ENCODE results near the gene NABP2. TPM values are rescaled to one million over a fixed set of nuclear protein-coding genes. Genes with fewer than 3 reads are reported as not detected.
"Not testable (repeated sequence)": the region's sequence is repeated elsewhere in the genome, so short reads cannot be mapped to it uniquely, and the experiment has no call there.

Gene NABP2
- polyA plus RNA-seq, 2 of the 4 experiments (the other 2 are of a cell fraction), result 64.1 to 86.7 TPM

DNA sequence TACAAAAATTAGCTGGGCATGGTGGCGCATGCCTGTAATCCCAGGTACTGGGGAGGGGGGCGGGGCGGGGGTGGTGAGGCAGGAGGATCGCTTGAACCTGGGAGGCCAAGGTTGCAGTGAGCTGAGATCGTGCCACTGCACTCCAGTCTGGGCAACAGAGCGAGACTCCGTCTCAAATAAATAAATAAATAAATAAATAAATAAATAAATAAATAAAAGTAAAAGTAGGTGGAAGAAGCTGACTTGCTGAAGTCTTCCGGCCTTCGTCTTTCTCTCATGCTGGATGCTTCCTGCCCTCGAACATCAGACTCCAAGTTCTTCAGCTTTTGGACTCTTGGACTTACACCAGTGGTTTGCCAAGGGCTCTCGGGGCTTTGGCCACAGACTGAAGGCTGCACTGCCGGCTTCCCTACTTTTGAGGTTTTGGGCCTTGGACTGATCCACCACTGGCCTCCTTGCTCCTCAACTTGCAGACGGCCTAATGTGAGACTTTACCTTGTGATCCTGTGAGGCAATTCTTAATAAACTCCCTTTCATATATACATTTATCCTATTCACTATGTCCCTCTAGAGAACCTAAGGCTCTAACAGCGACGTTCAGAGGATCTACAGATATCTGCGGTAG is 42.0 kb downstream of the NABP2 start:
- Histone ChIP-seq H3K4me3 (peak overlapping the region; percentile 47), H3K4me2 (peak overlapping the region; percentile 85), H3K27ac (peak overlapping the region; percentile 77 to 93), H3K4me1 (peaks cover 27% of the 10 kb centered on the region)
- 55% methylated on average over 14 of the region's 16 CpGs for WGBS (ENCODE audit: missing lambda C conversion rate)
- not testable (repeated sequence) for DNase-seq (ENCODE audit: low read depth in 1 of 2, low spot score in 1 of 2); ATAC-seq; FAIRE-seq; H3K9me3 ChIP-seq
- POLR2A ChIA-PET, result interaction anchor here (0.6 to 2.2 kb wide), 11 partner anchors 9 to 422 kb away, joined by 3 to 16 read pairs (median 8); partner anchors contain the start of genes ANKRD52, CNPY2, PTGES3 and RNF41
- TF ChIP-seq ZC3H11A (IDR thresholded peaks at IDR 0.05), result peak; percentile 95
- CTCF ChIA-PET, result interaction anchor here (0.6 to 9.8 kb wide), 23 partner anchors 9 to 198 kb away, joined by 3 to 146 read pairs (median 4); partner anchors contain the start of genes ANKRD52, PAN2, SMARCC2 and ZC3H10

DNA sequence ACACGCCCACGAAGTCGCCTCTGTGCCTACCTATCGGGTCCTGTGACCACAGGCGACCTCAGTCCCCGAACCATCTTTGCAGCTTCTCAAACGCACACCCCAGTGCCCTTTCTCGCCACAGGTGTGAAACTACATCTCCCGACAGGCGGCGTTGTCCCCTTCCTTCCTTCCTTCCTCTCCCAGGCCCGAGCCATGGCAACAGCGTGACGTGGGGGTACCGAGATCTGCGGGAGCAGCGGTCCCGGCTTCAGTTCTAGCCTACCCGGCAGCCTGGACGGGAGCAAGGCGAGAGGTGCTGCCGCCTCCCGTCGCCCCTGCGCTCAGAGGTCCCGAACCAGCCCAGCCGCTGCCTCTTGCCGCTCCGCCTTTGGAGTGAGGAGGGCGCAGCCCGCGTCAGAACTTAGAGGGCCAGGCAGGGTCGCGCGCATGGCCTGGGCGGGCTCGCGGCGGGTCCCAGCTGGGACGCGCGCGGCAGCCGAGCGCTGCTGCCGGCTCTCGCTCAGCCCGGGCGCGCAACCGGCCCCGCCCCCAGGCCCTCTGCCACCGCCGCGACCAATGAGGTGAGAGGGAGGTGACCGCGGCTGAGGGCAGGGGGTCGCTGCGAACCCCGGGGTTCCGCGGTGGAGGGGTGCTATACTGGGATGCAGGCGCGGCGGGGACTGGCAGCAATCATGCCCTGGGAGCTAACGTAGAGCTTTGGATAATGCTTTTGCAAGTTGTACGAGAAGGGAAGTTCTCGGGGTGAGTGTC is 42.7 kb downstream of the NABP2 start, which contains the start of gene COQ10A:
COQ10A (plus strand) TSS at position 250 of the 750 bp plus-strand sequence; CDS start at position 427, 177 bp downstream.
- ChIA-PET CTCF (interaction anchor here (0.7 to 9.8 kb wide), 26 partner anchors 9 to 197 kb away, joined by 3 to 146 read pairs (median 4); partner anchors contain the start of genes ANKRD52, PAN2, SMARCC2 and ZC3H10), POLR2A (interaction anchor here (0.6 to 2.2 kb wide), 12 partner anchors 9 to 422 kb away, joined by 3 to 16 read pairs (median 7); partner anchors contain the start of genes ANKRD52, CNPY2, PTGES3 and RNF41)
- no peaks in the 10 kb centered on the region for H3K9me3 ChIP-seq
- peak; percentile 94 to 98 for DNase-seq (ENCODE audit: low read depth in 1 of 2, low spot score in 1 of 2)
- 2% methylated on average over 42 of the region's 68 CpGs for WGBS (ENCODE audit: missing lambda C conversion rate)
- H3K4me2 ChIP-seq, result peak within 1 kb of the TSS; percentile 85
- peak within 1 kb of the TSS; percentile 47 for H3K4me3 ChIP-seq
- H3K27ac ChIP-seq, result peak within 1 kb of the TSS; percentile 77 to 93
- ATAC-seq, result peak; percentile 91 to 94
- peaks cover 20% of the 10 kb centered on the region for H3K4me1 ChIP-seq
- FAIRE-seq, result no peak
- TF ChIP-seq ZSCAN20 (CRISPR knock-in tag; IDR thresholded peaks at IDR 0.05) (no peak), MAFK (IDR thresholded peaks at IDR 0.05; ENCODE audit: partially characterized antibody) (no peak), PHF8 (IDR thresholded peaks at IDR 0.05; ENCODE audit: borderline replicate concordance, low read depth) (peak; percentile 95), PBX3 (IDR thresholded peaks at IDR 0.05) (no peak), ELK1 (IDR thresholded peaks at IDR 0.05; ENCODE audit: low read depth, low read length) (no peak), EHMT2 (IDR thresholded peaks at IDR 0.05; ENCODE audit: low read depth) (no peak), HEYL (CRISPR knock-in tag; IDR thresholded peaks at IDR 0.05) (no peak), NFE2L2 (conservative IDR thresholded peaks at IDR 0.05; ENCODE audit: low read length) (no peak), RAD21 (conservative IDR thresholded peaks at IDR 0.05 in 1 of 2, IDR thresholded peaks at IDR 0.05 in 1 of 2) (peak; percentile 36 to 42; a peak in 3 of 5 replicates), HOXB5 (CRISPR knock-in tag; IDR thresholded peaks at IDR 0.05) (peak; percentile 55; the same call in 1 of the 2 replicates), ESRRA (IDR thresholded peaks at IDR 0.05; ENCODE audit: borderline replicate concordance, low read length) (no peak), ZNF302 (CRISPR knock-in tag; IDR thresholded peaks at IDR 0.05) (no peak), CHD4 (IDR thresholded peaks at IDR 0.05; ENCODE audit: borderline replicate concordance) (no peak), TFCP2L1 (CRISPR knock-in tag; IDR thresholded peaks at IDR 0.05) (no peak), USF2 (IDR thresholded peaks at IDR 0.05) (no peak), MYC (IDR thresholded peaks at IDR 0.05; ENCODE audit: borderline replicate concordance, low read length) (no peak; the same call in 1 of the 2 replicates), JUNB (IDR thresholded peaks at IDR 0.05) (no peak), HDAC2 (IDR thresholded peaks at IDR 0.05) (no peak), RARB (CRISPR knock-in tag; IDR thresholded peaks at IDR 0.05) (no peak), CEBPB (IDR thresholded peaks at IDR 0.05) (no peak), GATA3 (IDR thresholded peaks at IDR 0.05; ENCODE audit: borderline replicate concordance) (no peak), FOSL2 (IDR thresholded peaks at IDR 0.05) (no peak), FOSL2 (CRISPR knock-in tag; IDR thresholded peaks at IDR 0.05) (no peak), CBX2 (IDR thresholded peaks at IDR 0.05; ENCODE audit: borderline replicate concordance, low read depth) (no peak), RFX5 (IDR thresholded peaks at IDR 0.05) (peak; percentile 87), BHLHE40 (IDR thresholded peaks at IDR 0.05; ENCODE audit: low read depth, low read length) (no peak), HOXA7 (CRISPR knock-in tag; IDR thresholded peaks at IDR 0.05) (no peak), RNF2 (IDR thresholded peaks at IDR 0.05; ENCODE audit: borderline replicate concordance, low read depth) (no peak), FOXS1 (CRISPR knock-in tag; IDR thresholded peaks at IDR 0.05) (no peak), ZC3H11A (IDR thresholded peaks at IDR 0.05) (no peak)
- TF ChIP-seq, protein P1, sequence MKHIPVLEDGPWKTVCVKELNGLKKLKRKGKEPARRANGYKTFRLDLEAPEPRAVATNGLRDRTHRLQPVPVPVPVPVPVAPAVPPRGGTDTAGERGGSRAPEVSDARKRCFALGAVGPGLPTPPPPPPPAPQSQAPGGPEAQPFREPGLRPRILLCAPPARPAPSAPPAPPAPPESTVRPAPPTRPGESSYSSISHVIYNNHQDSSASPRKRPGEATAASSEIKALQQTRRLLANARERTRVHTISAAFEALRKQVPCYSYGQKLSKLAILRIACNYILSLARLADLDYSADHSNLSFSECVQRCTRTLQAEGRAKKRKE (CRISPR knock-in tag; IDR thresholded peaks at IDR 0.05; ENCODE audit: low read depth), result no peak
- TF ChIP-seq, protein P2, sequence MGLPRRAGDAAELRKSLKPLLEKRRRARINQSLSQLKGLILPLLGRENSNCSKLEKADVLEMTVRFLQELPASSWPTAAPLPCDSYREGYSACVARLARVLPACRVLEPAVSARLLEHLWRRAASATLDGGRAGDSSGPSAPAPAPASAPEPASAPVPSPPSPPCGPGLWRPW (IDR thresholded peaks at IDR 0.05), result no peak
- TF ChIP-seq, protein P3, sequence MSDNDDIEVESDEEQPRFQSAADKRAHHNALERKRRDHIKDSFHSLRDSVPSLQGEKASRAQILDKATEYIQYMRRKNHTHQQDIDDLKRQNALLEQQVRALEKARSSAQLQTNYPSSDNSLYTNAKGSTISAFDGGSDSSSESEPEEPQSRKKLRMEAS (IDR thresholded peaks at IDR 0.05), result peak; percentile 84
